Measurements from ENCODE around the gene ZDHHC9. TPM values are rescaled to one million over a fixed set of nuclear protein-coding genes. Genes with fewer than 3 reads are reported as not detected.

Gene ZDHHC9
- total RNA-seq, 1 experiment from 2014 or later: 41.0 TPM

DNA sequence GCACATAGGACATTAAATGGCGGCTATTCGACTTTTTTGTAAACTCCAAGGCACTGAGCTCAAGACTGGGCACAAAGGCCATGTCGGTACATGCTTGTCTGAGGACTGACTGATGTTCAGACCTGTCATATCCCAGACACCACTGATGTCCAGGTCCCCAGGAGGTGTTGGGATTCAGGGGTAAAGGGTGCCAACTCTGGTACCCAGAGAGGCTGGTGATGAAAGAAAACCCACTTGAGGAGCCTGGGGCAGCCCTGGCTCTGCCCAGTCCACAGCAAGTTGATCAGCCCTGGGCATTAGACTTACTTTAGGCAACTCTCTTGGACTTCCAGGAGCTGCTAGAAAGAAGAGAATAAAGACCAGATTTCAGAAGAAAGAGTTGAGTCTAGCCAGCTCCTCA, 45.2 kb downstream of the ZDHHC9 start:
- H3K4me3 Mint-ChIP-seq (ENCODE audit: unreplicated experiment): no peak overlapping the region
- ChIA-PET POLR2A (no interaction called here), CTCF (no interaction called here)
- H3K27me3 ChIP-seq (replicated peaks; ENCODE audit: control insufficient read depth, insufficient read depth, low read length): no peaks in the 10 kb centered on the region
- TF ChIP-seq, protein P1, sequence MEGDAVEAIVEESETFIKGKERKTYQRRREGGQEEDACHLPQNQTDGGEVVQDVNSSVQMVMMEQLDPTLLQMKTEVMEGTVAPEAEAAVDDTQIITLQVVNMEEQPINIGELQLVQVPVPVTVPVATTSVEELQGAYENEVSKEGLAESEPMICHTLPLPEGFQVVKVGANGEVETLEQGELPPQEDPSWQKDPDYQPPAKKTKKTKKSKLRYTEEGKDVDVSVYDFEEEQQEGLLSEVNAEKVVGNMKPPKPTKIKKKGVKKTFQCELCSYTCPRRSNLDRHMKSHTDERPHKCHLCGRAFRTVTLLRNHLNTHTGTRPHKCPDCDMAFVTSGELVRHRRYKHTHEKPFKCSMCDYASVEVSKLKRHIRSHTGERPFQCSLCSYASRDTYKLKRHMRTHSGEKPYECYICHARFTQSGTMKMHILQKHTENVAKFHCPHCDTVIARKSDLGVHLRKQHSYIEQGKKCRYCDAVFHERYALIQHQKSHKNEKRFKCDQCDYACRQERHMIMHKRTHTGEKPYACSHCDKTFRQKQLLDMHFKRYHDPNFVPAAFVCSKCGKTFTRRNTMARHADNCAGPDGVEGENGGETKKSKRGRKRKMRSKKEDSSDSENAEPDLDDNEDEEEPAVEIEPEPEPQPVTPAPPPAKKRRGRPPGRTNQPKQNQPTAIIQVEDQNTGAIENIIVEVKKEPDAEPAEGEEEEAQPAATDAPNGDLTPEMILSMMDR (IDR thresholded peaks at IDR 0.05; ENCODE audit: insufficient read depth in 1 of 2, low read depth in 1 of 2, low read length in 1 of 2, severe bottlenecking in 1 of 2, unreplicated experiment in 1 of 2): no peak
- H3K4me1 ChIP-seq: no peaks in the 10 kb centered on the region
- H3K9me3 ChIP-seq: no peaks in the 10 kb centered on the region
- no TSS peak for BruUV-seq (replicated peaks)
- H3K27me3 Mint-ChIP-seq (ENCODE audit: insufficient read depth, unreplicated experiment): no peaks in the 10 kb centered on the region
- H3K9me3 Mint-ChIP-seq (ENCODE audit: unreplicated experiment): no peaks in the 10 kb centered on the region
- H3K4me3 ChIP-seq (ENCODE audit: low read depth, low read length): no peak overlapping the region
- no peak for DNase-seq
- no peak overlapping the region for H3K27ac Mint-ChIP-seq (ENCODE audit: unreplicated experiment)
- no peaks in the 10 kb centered on the region for H3K4me1 Mint-ChIP-seq (ENCODE audit: low read depth, unreplicated experiment)
- intact Hi-C loops (cut with micrococcal nuclease; ENCODE audit: unreplicated experiment): no loop called here
- no peaks in the 10 kb centered on the region for H3K36me3 ChIP-seq (ENCODE audit: control insufficient read depth, insufficient read depth, low read length)
- peaks cover 1% of the 10 kb centered on the region for H3K36me3 Mint-ChIP-seq (ENCODE audit: insufficient read depth, unreplicated experiment)

DNA sequence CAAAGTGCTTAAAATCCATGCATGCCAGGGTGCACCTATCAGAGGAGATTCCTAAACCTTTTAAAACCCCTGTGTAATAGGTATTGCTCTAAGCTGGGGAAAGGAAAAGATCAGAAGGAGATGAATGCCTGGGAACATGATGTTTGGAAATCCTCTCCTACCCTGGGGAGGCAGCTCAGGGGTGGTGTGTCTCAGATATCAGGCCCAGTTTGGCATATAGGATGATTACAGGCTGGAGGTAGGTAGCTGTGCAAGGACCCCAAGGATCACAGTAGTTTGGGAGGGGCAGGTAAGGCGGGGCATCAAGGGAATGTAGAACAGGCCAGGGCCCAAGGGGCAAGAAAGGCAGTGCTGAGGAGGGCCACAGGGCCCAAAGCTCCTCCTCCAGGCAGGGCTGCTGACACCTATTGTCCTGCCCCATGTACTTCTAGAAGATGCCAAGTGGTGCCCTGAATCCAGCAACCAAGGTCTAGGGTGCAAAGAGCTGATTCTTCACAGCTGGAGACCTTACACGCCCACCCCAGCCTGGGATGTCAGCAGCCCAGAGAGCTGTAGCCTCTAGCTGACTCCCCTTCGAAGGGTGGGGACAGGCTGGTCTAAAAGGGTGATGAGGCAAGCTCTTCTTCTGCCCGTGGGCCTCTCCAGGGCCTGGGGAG, 46.3 kb downstream of the ZDHHC9 start:
- H3K4me1 Mint-ChIP-seq (ENCODE audit: low read depth, unreplicated experiment): no peaks in the 10 kb centered on the region

DNA sequence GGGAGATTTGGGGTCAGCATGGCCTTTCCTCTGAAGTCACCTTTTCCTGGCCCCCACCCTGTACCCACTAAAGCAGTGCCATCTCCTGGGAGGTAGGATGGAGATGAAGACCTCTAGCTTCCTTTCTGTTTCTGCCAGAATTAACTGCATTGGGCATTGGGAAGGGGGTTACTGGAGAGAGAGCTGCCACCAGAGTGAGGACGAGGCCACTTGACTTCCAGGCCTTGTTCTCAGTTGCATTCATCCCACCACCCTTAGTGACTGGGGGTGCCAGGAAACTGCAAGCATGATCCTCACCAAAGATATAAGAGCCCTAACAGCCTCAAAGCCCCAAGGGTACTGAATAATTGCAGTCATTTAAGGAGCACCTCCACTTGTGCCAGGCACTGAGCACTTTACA, 48.1 kb downstream of the ZDHHC9 start:
- ChIA-PET CTCF (no interaction called here), POLR2A (no interaction called here)
- H3K36me3 ChIP-seq (ENCODE audit: control insufficient read depth, insufficient read depth, low read length): no peaks in the 10 kb centered on the region
- Mint-ChIP-seq H3K9me3 (ENCODE audit: unreplicated experiment) (no peaks in the 10 kb centered on the region), H3K4me3 (ENCODE audit: unreplicated experiment) (no peak overlapping the region), H3K27ac (ENCODE audit: unreplicated experiment) (no peak overlapping the region), H3K36me3 (ENCODE audit: insufficient read depth, unreplicated experiment) (no peaks in the 10 kb centered on the region), H3K27me3 (ENCODE audit: insufficient read depth, unreplicated experiment) (no peaks in the 10 kb centered on the region), H3K4me1 (ENCODE audit: low read depth, unreplicated experiment) (no peaks in the 10 kb centered on the region)
- no peaks in the 10 kb centered on the region for H3K9me3 ChIP-seq
- no peak for DNase-seq
- no peak overlapping the region for H3K4me3 ChIP-seq (ENCODE audit: low read depth, low read length)
- intact Hi-C loops (cut with micrococcal nuclease; ENCODE audit: unreplicated experiment): no loop called here
- no TSS peak for BruUV-seq (replicated peaks)
- no peaks in the 10 kb centered on the region for H3K27me3 ChIP-seq (replicated peaks; ENCODE audit: control insufficient read depth, insufficient read depth, low read length)
- H3K4me1 ChIP-seq: no peaks in the 10 kb centered on the region
- TF ChIP-seq, protein P1 (IDR thresholded peaks at IDR 0.05; ENCODE audit: insufficient read depth in 1 of 2, low read depth in 1 of 2, low read length in 1 of 2, severe bottlenecking in 1 of 2, unreplicated experiment in 1 of 2): no peak

More for the DNA sequence above, 46.3 kb downstream of the ZDHHC9 start:
- H3K4me1 ChIP-seq: no peaks in the 10 kb centered on the region
- no TSS peak for BruUV-seq (replicated peaks)
- H3K27me3 ChIP-seq (replicated peaks; ENCODE audit: control insufficient read depth, insufficient read depth, low read length): no peaks in the 10 kb centered on the region
- Mint-ChIP-seq H3K27ac (ENCODE audit: unreplicated experiment) (no peak overlapping the region), H3K4me3 (ENCODE audit: unreplicated experiment) (no peak overlapping the region), H3K27me3 (ENCODE audit: insufficient read depth, unreplicated experiment) (no peaks in the 10 kb centered on the region), H3K9me3 (ENCODE audit: unreplicated experiment) (no peaks in the 10 kb centered on the region), H3K36me3 (ENCODE audit: insufficient read depth, unreplicated experiment) (no peaks in the 10 kb centered on the region)
- H3K36me3 ChIP-seq (ENCODE audit: control insufficient read depth, insufficient read depth, low read length): no peaks in the 10 kb centered on the region
- POLR2A ChIA-PET: no interaction called here
- no peak for DNase-seq
- no peaks in the 10 kb centered on the region for H3K9me3 ChIP-seq
- intact Hi-C loops (cut with micrococcal nuclease; ENCODE audit: unreplicated experiment): no loop called here
- TF ChIP-seq, protein P1 (IDR thresholded peaks at IDR 0.05; ENCODE audit: insufficient read depth in 1 of 2, low read depth in 1 of 2, low read length in 1 of 2, severe bottlenecking in 1 of 2, unreplicated experiment in 1 of 2): no peak
- H3K4me3 ChIP-seq (ENCODE audit: low read depth, low read length): no peak overlapping the region
- CTCF ChIA-PET: no interaction called here
